GM21515 (cell line): ENCODE measurements around the gene TERT.
A peak's percentile ranks its signal among the peaks of the same experiment; 100 is the strongest.
"Not testable (repeated sequence)": the region's sequence is repeated elsewhere in the genome, so short reads cannot be mapped to it uniquely, and the experiment has no call there.

Experiments
- ATAC-seq: cut with Tn5 transposase; IDR thresholded peaks from one replicate; pipeline ENCODE4 v1.9.1; 2021; ENCODE audit not compliant: unreplicated experiment

Gene TERT

GRCh38 chr5:1294835-1295649 is at the start of gene TERT:
TERT (minus strand) TSS chr5:1295068; CDS start chr5:1294989, 79 bp downstream.
- no peak for ATAC-seq

DNA sequence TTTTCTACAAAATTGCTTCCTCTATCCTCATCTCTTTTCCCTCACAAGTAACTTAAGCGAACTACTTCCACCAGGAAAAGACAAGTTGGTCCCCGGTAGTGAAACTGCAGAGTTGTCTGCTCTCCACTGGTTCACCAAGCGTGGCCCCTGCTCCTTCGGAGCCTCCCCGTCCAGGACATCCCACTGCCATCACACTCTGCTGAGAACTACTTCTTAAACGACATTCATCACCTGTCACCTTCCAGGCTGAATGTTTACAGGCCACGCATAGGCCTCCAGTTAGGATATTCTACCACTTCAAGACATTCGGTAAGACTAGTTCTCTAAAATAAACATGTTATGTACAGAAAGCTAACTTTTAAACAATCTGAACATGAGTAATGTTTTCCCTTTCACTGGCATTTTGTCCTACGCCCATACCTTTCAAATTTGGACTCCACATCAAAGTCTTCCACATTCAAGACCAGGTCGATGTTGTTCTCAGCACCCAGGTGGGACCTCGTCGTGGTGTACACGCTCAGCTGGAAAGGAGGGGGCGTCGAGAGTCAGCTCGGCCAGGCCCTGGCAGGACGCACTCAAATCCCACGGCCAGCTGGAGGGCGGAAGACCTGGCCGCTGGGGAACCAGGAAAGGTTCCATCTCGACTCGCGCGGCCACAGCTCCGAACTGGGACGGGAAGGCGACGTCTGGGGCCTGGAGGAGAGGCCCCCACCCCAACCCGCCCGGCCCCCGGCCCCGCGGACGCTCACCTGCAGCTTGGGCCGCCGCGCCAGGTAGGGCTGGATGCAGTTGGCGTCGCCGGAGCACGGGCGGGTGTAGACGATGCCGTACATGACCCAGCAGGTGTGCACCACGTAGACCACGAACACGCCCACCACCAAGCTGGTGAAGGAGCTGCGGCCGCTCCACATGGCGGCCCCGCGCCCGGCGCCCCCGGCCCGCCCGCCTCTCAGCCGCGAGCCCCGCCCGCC is 49.3 kb upstream of the TERT start:
- peak; percentile 10 for ATAC-seq

GRCh38 chr5:1343315-1343751 is 48.5 kb upstream of the TERT start:
- no peak for ATAC-seq

- not testable (repeated sequence) for ATAC-seq
These were observed 47.8 kb upstream of the TERT start for GRCh38 chr5:1342711-1343110.

GRCh38 chr5:1342268-1342667 is 47.4 kb upstream of the TERT start:
- no peak for ATAC-seq

- ATAC-seq = no peak
These were observed 47.0 kb upstream of the TERT start for GRCh38 chr5:1341863-1342262.

DNA sequence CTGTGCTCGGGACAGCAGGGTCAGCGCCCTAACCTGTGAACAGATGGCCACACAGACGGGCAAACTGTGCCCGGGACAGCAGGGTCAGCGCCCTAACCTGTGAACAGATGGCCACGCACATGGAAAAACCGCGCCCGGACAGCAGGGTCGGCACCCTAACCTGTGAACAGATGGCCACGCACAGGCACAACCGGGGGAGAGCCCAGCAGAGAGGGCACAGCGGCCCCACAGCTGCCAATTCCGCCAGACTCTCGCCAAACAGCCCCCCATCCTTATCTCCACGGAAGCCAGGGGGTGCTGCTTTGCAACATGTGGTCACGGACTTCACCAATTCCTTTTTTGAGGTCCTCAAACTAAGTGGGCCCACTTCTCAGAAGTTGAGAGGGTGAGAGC is 44.9 kb upstream of the TERT start:
- ATAC-seq = not testable (repeated sequence)

GRCh38 chr5:1339139-1339817 is 44.4 kb upstream of the TERT start:
- not testable (repeated sequence) for ATAC-seq

- ATAC-seq = no peak
These were observed 43.7 kb upstream of the TERT start for GRCh38 chr5:1338506-1339070.

DNA sequence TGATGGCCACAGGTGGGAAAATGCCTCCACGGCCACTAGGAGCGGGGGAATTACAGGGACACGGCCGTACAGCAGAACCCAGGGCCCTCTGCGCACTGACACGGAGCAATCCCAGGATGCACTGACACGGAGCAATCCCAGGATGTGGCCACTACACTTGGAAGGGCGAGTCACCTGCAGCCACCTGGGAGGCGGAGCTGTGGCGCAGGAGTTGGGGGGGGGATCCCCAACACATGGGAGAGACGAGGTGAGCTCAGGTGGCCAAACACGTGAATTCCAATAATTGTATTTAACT is 43.3 kb upstream of the TERT start:
- ATAC-seq = no peak

DNA sequence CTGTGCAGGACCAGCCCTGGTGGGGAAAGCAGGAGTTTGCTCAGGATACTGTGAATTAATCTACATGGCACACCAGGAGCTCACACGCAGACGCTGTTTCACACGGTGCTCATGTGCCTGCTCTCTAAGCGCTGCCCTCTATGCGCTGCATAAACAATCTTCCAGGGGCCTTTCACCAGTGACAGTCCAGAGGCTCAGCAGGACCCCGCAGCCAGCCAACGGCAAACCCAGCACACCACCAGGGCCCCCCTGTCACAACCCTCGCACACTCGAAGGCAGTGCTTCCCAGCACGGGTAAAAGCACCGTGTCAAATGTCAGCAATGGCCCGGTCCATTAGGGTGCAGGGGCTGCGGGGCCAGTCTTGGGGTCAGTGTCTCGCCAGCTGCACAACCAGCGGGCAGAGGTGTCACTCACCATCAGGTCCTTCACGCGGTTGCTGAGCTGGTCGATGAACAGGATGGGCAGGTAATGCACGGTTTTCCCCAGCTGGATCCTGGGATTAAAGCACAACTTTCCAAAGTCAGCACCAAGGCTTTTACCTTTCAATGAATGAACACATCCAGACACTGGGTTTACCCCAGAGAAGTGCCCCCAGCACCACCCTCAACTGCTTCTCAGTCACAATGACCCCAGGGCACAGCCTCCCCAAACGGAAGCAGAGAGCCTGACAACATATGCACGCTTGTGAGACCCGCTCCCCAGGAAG is 42.8 kb upstream of the TERT start:
- ATAC-seq = no peak

- no peak for ATAC-seq
These were observed 42.1 kb upstream of the TERT start for GRCh38 chr5:1336749-1337488.

GRCh38 chr5:1336106-1336561 is 41.3 kb upstream of the TERT start:
- ATAC-seq = no peak

DNA sequence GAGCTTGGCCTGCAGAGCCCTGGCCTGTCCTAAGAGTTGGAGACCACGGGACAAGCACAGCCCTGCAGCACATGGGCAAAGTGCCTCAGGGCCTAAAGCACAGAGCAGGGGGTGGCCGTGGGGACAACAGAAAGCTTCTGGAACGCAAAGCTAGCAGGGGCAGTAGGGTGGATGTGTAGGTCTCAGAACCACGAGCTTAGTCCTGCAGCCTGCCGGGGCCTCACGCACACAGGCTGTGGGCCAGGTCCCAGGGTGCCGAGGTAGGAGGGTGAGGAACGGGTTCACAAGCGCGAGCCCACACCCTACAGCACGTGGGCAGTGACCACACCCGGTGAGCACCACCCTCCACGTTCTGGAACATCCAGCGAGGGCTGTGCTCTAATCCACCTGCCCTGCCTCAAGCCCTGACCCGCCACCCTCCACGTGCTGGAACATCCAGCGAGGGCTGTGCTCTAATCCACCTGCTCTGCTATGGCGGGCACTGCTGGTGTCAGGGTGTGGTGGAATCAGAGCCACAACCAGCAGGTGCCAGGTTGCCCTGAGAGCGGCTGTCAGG is 40.8 kb upstream of the TERT start:
- ATAC-seq = no peak

DNA sequence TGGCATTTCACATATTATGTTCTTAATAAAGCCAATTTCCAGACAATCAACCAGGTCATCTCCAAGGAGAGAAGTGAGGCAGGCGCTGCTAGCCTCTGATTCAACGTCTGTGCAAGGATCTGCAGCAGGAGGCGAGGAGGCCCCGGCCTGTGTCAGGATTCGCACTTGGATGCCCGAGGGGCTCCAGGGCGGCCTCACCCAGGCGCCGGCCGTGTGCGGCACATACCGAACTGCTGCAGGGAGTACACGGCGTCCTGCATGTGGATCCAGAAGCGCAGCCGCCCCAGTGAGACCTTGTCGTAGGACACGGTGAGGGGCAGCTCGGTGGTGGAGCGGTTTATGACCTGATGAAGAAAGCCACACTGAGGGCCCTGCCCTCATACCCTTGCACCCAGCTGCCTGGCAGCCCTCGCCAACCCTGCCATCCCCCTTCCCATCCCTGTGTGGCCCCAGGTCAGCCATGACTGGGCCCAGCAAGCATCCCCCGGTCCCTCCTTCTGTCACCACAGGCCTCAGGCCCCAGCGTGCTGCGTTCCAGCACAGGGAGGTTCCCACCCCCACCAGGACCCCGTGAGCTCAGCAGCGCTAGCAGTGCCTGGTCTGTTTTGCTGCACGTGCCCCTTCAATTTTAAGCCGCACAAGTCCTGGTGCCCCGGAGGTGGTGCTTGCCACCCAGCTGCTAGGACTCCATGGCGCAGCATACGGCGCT is 40.1 kb upstream of the TERT start:
- no peak for ATAC-seq

DNA sequence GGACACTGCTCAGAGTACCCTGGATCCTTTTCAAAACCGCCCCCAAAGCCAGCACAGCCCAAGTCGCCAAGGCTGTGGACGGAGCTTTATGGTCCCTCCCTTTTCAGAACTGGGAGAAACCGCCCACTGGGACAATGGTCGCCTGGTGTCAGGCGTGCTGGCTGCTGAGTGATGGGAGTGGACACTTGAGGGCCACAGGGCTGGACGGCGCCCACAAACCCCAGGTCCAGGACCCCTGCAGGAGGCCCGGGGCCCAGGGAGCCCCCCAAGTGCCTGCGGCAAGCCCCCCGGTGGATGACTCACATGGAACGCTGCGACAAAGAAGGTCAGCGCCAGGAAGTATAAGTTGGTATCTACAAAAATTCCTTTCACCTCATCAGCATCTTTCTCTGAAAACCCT is 39.1 kb upstream of the TERT start:
- no peak for ATAC-seq

DNA sequence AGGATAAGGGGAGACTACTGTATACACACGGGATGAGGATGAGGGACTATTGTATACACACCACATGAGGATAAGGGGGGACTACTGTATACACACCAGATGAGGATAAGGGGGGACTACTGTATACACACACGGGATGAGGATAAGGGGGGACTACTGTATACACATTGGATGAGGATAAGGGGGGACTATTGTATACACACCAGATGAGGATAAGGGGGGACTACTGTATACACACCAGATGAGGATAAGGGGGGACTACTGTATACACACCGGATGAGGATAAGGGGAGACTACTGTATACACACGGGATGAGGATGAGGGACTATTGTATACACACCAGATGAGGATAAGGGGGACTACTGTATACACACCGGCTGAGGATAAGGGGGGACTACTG is 38.4 kb upstream of the TERT start:
- not testable (repeated sequence) for ATAC-seq

DNA sequence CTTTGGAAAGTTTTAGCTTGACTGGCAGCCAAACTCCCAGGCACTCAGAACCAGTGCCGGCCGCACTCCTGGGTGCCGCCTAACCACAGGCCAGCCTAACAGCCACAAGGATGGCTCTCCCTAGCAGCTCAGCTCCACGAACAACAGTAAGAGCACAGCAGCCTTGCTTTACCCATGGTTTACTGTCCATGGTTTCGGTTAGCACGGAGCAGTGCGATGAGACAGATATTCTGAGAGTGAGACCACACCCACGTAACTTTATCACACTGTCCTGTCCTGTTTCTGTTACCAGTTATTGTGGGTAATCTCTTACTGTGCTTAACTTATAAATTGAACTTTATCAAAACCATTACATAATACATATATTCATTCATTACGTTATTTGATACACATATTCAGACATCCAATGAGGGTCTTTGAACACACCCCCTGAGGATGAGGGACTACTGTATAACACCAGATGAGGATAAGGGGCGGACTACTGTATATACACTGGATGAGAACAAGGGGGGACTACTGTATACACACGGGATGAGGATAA is 37.7 kb upstream of the TERT start:
- ATAC-seq = no peak
